Smooth muscle cell (in vitro differentiated cells): Measurements from ENCODE around the gene ZNF618. TPM values are rescaled to one million over a fixed set of nuclear protein-coding genes. Genes with fewer than 3 reads are reported as not detected.

Experiments used
- DNase-seq: peaks from one replicate; lab custom pipeline; 2025; ENCODE audit not compliant: unreplicated experiment; lab: John Stamatoyannopoulos, UW
- H2AFZ ChIP-seq: fragments of 200-600 bp; sonication (generic); 2 replicates; pipeline ENCODE4 v1.6.0; 2016; ENCODE audit warnings: antibody characterized with exemption, low read depth, mild to moderate bottlenecking
- H3F3A ChIP-seq: fragments of 200-600 bp; sonication (generic); 2 replicates; pipeline ENCODE4 v1.6.0; 2017; ENCODE audit warnings: antibody characterized with exemption, low read depth
- H3K27ac ChIP-seq: fragments of 200-600 bp; sonication (generic); 2 replicates; pipeline ENCODE4 v1.5.1; 2016; ENCODE audit warnings: low read depth, mild to moderate bottlenecking
- H3K27me3 ChIP-seq: fragments of 200-600 bp; sonication (generic); 2 replicates; pipeline ENCODE4 v1.6.1; 2016; ENCODE audit warnings: low read depth, mild to moderate bottlenecking
- H3K36me3 ChIP-seq: fragments of 200-600 bp; sonication (generic); 2 replicates; pipeline ENCODE4 v1.5.1; 2016; ENCODE audit warnings: low read depth
- H3K4me1 ChIP-seq: fragments of 200-600 bp; sonication (generic); 2 replicates; pipeline ENCODE4 v1.5.1; 2016; ENCODE audit warnings: low read depth
- H3K4me2 ChIP-seq: fragments of 200-600 bp; sonication (generic); 2 replicates; pipeline ENCODE4 v1.6.0; 2016; ENCODE audit warnings: mild to moderate bottlenecking
- H3K4me3 ChIP-seq: fragments of 200-600 bp; sonication (generic); 2 replicates; pipeline ENCODE4 v1.5.1; 2016; ENCODE audit warnings: mild to moderate bottlenecking
- H3K79me2 ChIP-seq: fragments of 200-600 bp; sonication (generic); 2 replicates; pipeline ENCODE4 v1.6.0; 2016; ENCODE audit warnings: low read depth, mild to moderate bottlenecking
- H3K9ac ChIP-seq: fragments of 200-600 bp; sonication (generic); 2 replicates; pipeline ENCODE4 v1.6.0; 2016; ENCODE audit warnings: low read depth
- H3K9me3 ChIP-seq: fragments of 200-600 bp; sonication (generic); replicated peaks from 2 replicates; pipeline ENCODE4 v1.5.1; 2016; ENCODE audit warnings: low read depth
- H4K20me1 ChIP-seq: fragments of 200-600 bp; sonication (generic); 2 replicates; pipeline ENCODE4 v1.6.0; 2016; ENCODE audit warnings: low read depth
- WGBS: methylation state at CpG from one replicate; pipeline ENCODE4 v1.1.7; 2016; ENCODE audit warnings: low lambda C conversion rate; 5-methylcytosine and 5-hydroxymethylcytosine counted together
- polyA plus RNA-seq: library from polyadenylated mRNA; unstranded; fragments of >200 nt; fragmentation: Nextera tagmentation; extraction: Ambion mirVana; gene quantifications from 2 replicates; pipeline ENCODE4 v1.2.1, GENCODE V29; 2016
- total RNA-seq: library from RNA; depleted of rRNA; stranded (reverse); fragments of >200 nt; gene quantifications from 2 replicates; pipeline ENCODE4 v1.2.3, GENCODE V29; 2014
- TF ChIP-seq, protein P1 (sequence below): fragments of 200-600 bp; sonication (generic); IDR thresholded peaks from 2 replicates; pipeline ENCODE4 v1.5.1; 2017; ENCODE audit warnings: borderline replicate concordance, mild to moderate bottlenecking, antibody characterized with exemption; ENCODE audit not compliant: insufficient read depth, poor library complexity, severe bottlenecking

The ZNF618 gene
- total and polyA plus RNA-seq, 2 experiments from 2014 or later = 9.9 to 19.5 TPM

DNA sequence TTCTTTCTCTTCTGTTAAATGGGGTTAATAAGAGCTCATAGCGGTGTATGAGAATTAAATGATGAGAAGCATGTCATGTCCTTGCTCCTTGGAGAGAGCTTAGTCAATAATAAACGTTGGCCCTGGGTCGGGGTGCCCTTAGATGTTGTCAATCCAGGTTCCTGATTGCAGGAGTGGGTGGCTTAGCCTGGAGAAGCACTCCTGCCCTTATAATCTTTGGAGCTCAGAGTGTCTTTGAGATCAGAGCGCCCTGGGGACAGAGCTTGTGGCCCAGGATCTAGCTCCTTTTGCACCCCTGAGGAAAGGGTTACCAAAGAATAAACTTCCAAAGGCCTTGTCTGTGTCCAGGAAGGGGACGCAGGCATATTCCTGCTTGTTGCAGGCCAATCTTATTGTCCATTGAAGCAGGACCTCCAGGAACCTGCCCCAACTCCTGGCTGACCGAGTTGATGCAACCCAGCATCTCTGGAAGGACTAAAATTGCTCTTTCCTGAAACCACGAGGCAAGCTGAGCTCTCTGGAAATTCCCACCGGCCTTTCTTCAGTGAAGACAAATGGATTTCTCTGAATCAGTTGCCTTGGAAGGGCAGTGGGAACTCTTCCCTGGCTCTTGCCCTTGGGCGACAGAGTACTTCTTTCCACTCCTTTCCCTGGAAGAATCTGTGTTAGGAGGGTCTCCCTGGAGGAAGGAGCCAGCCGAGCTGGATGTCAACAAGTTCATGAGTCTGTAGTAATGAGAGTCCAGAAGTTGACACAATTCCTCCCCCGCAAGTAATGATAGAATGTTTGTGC lies 208.4 kb downstream of the ZNF618 start:
- H3K36me3 ChIP-seq = no peaks in the 10 kb centered on the region
- H3K4me1 ChIP-seq = no peaks in the 10 kb centered on the region
- no peaks in the 10 kb centered on the region for H3F3A ChIP-seq
- no peak overlapping the region for H3K4me2 ChIP-seq
- DNase-seq = no peak
- H4K20me1 ChIP-seq = no peaks in the 10 kb centered on the region
- H3K9ac ChIP-seq = no peak overlapping the region
- no peaks in the 10 kb centered on the region for H3K9me3 ChIP-seq
- no peaks in the 10 kb centered on the region for H3K79me2 ChIP-seq
- 85% methylated on average over 11 of the region's 11 CpGs for WGBS
- no peak overlapping the region for H2AFZ ChIP-seq
- TF ChIP-seq, protein P1, sequence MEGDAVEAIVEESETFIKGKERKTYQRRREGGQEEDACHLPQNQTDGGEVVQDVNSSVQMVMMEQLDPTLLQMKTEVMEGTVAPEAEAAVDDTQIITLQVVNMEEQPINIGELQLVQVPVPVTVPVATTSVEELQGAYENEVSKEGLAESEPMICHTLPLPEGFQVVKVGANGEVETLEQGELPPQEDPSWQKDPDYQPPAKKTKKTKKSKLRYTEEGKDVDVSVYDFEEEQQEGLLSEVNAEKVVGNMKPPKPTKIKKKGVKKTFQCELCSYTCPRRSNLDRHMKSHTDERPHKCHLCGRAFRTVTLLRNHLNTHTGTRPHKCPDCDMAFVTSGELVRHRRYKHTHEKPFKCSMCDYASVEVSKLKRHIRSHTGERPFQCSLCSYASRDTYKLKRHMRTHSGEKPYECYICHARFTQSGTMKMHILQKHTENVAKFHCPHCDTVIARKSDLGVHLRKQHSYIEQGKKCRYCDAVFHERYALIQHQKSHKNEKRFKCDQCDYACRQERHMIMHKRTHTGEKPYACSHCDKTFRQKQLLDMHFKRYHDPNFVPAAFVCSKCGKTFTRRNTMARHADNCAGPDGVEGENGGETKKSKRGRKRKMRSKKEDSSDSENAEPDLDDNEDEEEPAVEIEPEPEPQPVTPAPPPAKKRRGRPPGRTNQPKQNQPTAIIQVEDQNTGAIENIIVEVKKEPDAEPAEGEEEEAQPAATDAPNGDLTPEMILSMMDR = no peak
- no peak overlapping the region for H3K27ac ChIP-seq
- peaks cover 3% of the 10 kb centered on the region for H3K27me3 ChIP-seq
- H3K4me3 ChIP-seq = no peak overlapping the region

DNA sequence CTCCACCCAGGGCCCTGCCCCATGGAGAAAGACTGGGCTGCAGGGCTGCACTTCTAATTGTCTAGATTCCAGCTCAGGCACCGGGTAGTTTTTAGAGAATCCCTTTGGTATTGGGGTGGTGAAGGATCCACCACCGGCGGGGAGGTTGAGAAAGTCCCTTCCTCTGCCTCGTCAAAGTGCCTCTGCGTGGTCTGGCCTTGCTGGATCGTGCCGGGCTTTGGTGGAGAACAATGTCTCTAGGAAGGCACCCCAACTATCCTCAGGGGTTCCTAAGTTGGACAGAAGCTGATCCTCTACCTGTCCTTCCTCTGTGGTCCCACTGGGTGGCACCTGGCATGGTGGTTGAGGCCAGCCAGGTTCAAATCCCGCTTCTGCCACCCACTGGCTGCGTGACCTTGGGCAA lies 209.3 kb downstream of the ZNF618 start:
- WGBS = 94% methylated on average over 9 of the region's 9 CpGs
- no peak overlapping the region for H3K9ac ChIP-seq
- no peak overlapping the region for H3K4me2 ChIP-seq
- TF ChIP-seq, protein P1 = no peak
- H2AFZ ChIP-seq = no peak overlapping the region
- H3K4me3 ChIP-seq = no peak overlapping the region
- H3K27ac ChIP-seq = no peak overlapping the region
- no peaks in the 10 kb centered on the region for H3K9me3 ChIP-seq
- no peaks in the 10 kb centered on the region for H3K36me3 ChIP-seq
- no peak for DNase-seq
- H3K79me2 ChIP-seq = no peaks in the 10 kb centered on the region
- H3K4me1 ChIP-seq = no peaks in the 10 kb centered on the region
- H3F3A ChIP-seq = no peaks in the 10 kb centered on the region
- no peaks in the 10 kb centered on the region for H4K20me1 ChIP-seq
- H3K27me3 ChIP-seq = peaks cover 3% of the 10 kb centered on the region

DNA sequence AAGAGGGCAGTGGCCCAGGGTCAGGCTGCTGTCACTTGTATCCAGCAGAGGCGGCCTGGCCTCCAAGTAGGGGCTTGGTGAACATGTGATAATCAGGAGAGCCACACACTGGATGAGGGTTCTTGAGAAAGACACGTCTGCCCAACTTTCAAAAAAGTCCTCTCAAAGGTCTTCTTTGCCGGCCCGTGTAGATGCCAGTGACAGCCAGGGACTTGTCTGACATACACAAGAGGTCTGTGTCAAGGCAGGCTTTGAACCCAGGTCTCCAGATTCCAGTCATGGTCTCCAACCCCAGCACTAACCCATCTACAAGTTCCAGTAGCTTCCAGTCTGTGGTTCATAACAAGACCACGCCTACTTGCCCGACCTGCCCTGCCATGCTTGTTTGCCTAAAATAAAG lies 209.9 kb downstream of the ZNF618 start:
- H3F3A ChIP-seq = no peaks in the 10 kb centered on the region
- H3K4me1 ChIP-seq = no peaks in the 10 kb centered on the region

More for the DNA sequence above, 209.9 kb downstream of the ZNF618 start:
- no peak overlapping the region for H3K9ac ChIP-seq
- DNase-seq = no peak
- no peak overlapping the region for H2AFZ ChIP-seq
- H4K20me1 ChIP-seq = no peaks in the 10 kb centered on the region
- no peaks in the 10 kb centered on the region for H3K36me3 ChIP-seq
- WGBS = 91% methylated on average over 6 of the region's 6 CpGs
- no peak overlapping the region for H3K4me3 ChIP-seq
- H3K79me2 ChIP-seq = no peaks in the 10 kb centered on the region
- no peak overlapping the region for H3K27ac ChIP-seq
- TF ChIP-seq, protein P1 = no peak
- no peaks in the 10 kb centered on the region for H3K9me3 ChIP-seq
- H3K27me3 ChIP-seq = peaks cover 3% of the 10 kb centered on the region
- H3K4me2 ChIP-seq = no peak overlapping the region
